Kidney (tissue), 14 donors: ENCODE measurements around the gene VWA5B1. TPM values are rescaled to one million over a fixed set of nuclear protein-coding genes. Genes with fewer than 3 reads are reported as not detected.

ENCODE experiments used
- DNase-seq, 5 donors: peaks; one replicate each; pipeline ENCODE4 v3.0.0-alpha.2; 2013 to 2020
- FAIRE-seq: peaks from 2 replicates; lab custom pipeline; 2012; peaks lifted over from hg19 to GRCh38; lab: Jason Lieb, UNC
- H3K27ac ChIP-seq, 2 donors: one replicate each; pipeline ENCODE4 v1.7.0; 2013; ENCODE audit warnings: low read depth in 2 of 2, low read length in 2 of 2, inconsistent platforms in 1 of 2
- H3K27me3 ChIP-seq: one replicate; pipeline ENCODE4 v1.7.1; 2013; ENCODE audit warnings: low read length, inconsistent platforms; ENCODE audit not compliant: control insufficient read depth, insufficient read depth
- H3K36me3 ChIP-seq, 3 donors: one replicate each; pipeline versions ENCODE4 v1.7.0 to v1.7.1; 2013; ENCODE audit warnings: low read length in 3 of 3, control low read depth in 1 of 3, inconsistent platforms in 1 of 3; ENCODE audit not compliant: insufficient read depth in 3 of 3, control insufficient read depth in 2 of 3
- H3K4me1 ChIP-seq, 3 donors: one replicate each; pipeline versions ENCODE4 v1.7.0 to v1.7.1; 2013; ENCODE audit warnings: low read length in 3 of 3, inconsistent platforms in 1 of 3, low read depth in 1 of 3; ENCODE audit not compliant: control insufficient read depth in 2 of 3, insufficient read depth in 2 of 3
- H3K4me3 ChIP-seq, 3 donors: one replicate each; pipeline versions ENCODE4 v1.7.0 to v1.8.1; 2013; ENCODE audit warnings: low read length in 3 of 3, control low read depth in 1 of 3, inconsistent platforms in 1 of 3
- H3K9ac ChIP-seq, 3 donors: one replicate each; pipeline versions ENCODE4 v1.7.0 to v1.7.1; 2013; ENCODE audit warnings: low read length in 3 of 3, control low read depth in 1 of 3, inconsistent platforms in 1 of 3
- H3K9me3 ChIP-seq, 3 donors: one replicate each; pipeline versions ENCODE4 v1.7.0 to v1.7.1; 2013; ENCODE audit warnings: low read length in 3 of 3, control low read depth in 1 of 3, inconsistent platforms in 1 of 3; ENCODE audit not compliant: control insufficient read depth in 2 of 3, insufficient read depth in 1 of 3
- CTCF ChIP-seq: IDR thresholded peaks from 3 replicates; pipeline ENCODE4 v1.5.1; 2012; ENCODE audit warnings: mild to moderate bottlenecking, moderate library complexity, borderline replicate concordance; ENCODE audit not compliant: insufficient read depth; ENCODE audit errors: extremely low read depth
- intact Hi-C: fragments of 100-400 bp; cut with DNase I; formaldehyde crosslinking; loops from one replicate; pipeline ENCODE4 v1.11.1; 2022
- polyA plus RNA-seq: library from polyadenylated mRNA; stranded (reverse); fragments of 350-450 nt; fragmentation: Illumina TruSeq; extraction: RNeasy Lipid Tissue Mini Kit (QIAGEN cat#74804); gene quantifications from one replicate; pipeline ENCODE4 v1.2.3, GENCODE V29; 2014; ENCODE audit warnings: low read depth, low replicate concordance; ENCODE audit not compliant: insufficient read depth
- total RNA-seq: library from RNA; stranded (reverse); fragmentation: NEBNext Ultra II Directional; extraction: Animal tissue kit (Norgen Biotek cat#: 25700); gene quantifications from one replicate; pipeline ENCODE4 v1.2.1, GENCODE V29; 2021
- donor health status: control.
- donor health status: control.
- donor health status: control.
- donor health status: control.
- donor health status: control.
- donor health status: DM: yes; HTN: yes; CAD: no.
- donor health status: Normal renal cell carcinoma (clear cell type).

The VWA5B1 gene
- total and polyA plus RNA-seq, 2 donors from 2014 or later = 0.69 to 1.4 TPM

DNA sequence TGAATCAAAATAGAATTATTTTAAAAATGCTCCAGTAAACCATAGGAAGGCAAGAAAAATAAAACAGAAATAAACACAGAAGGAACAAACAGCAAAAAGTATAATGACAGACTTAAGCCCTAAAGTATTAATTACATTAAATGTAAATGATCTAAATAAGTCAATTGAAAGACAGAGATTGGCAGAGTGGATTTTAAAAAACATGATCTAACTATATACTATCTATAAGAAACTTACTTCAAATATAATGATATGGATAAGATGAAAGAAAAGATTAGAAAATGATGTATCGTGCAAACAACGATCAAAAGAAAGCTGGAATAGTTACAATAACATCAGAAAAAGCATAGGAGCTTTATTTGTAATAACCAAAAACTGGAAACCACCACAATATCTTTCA, 104.6 kb downstream of the VWA5B1 start:
- Histone ChIP-seq H3K4me1 (no peaks in the 10 kb centered on the region), H3K27ac (no peak overlapping the region), H3K9ac (no peak overlapping the region), H3K9me3 (peaks cover 0 to 5% (median 0%) of the 10 kb centered on the region in 3 donors), H3K4me3 (no peak overlapping the region), H3K27me3 (no peaks in the 10 kb centered on the region), H3K36me3 (no peaks in the 10 kb centered on the region)
- FAIRE-seq (no peak), DNase-seq (no peak)
- intact Hi-C loops = no loop called here
- TF ChIP-seq CTCF = no peak

DNA sequence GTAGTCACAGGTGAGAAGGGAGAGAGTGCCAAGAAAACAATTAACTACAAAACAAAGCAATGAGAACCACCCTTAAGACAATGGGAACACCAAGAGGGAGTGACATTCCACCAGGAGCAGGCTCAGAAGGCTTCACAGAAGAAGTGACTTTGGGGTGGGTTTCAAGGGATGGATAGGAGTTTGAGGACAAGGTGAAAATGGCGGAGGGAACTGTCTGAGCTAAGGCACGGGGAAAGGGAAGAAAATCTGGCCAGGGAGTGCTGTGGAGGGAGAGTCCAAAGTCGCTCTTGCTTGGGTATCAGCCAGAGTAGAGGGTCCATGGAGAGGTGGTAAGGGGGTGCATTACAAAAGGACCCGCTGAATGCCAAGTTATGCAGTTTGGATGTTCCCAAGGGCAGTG, 108.1 kb downstream of the VWA5B1 start:
- H3K4me3 ChIP-seq = no peak overlapping the region
- no peak for TF ChIP-seq CTCF
- H3K4me1 ChIP-seq = no peaks in the 10 kb centered on the region
- H3K27me3 ChIP-seq = no peaks in the 10 kb centered on the region
- DNase-seq (no peak), FAIRE-seq (no peak)
- H3K9ac ChIP-seq = no peak overlapping the region
- intact Hi-C loops = no loop called here
- no peak overlapping the region for H3K27ac ChIP-seq
- H3K9me3 ChIP-seq = peaks cover 0 to 5% (median 0%) of the 10 kb centered on the region in 3 donors
- H3K36me3 ChIP-seq = no peaks in the 10 kb centered on the region

DNA sequence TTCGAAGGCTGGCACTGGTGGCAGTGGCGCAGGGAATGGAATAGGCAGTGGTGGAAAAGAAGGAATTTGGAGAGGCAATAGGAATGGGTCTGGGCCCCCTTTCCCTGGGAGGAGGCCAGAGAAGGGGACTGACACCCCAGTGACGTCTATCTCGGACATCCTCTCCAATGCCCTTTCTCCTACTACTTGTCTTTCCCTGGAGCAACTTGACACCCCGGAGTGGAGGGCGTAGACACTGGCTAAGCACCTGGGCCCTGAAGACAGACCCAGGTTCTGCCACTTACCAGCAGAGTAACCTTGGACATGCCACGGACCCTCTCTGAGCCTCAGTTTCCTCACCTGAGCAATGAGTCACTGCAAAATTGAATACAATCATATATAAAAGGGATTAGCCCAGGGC, 108.5 kb downstream of the VWA5B1 start:
- FAIRE-seq (no peak), DNase-seq (no peak)
- intact Hi-C loops = no loop called here
- TF ChIP-seq CTCF = no peak
- Histone ChIP-seq H3K27me3 (no peaks in the 10 kb centered on the region), H3K4me3 (no peak overlapping the region), H3K9ac (no peak overlapping the region), H3K9me3 (peaks cover 0 to 5% (median 0%) of the 10 kb centered on the region in 3 donors), H3K36me3 (no peaks in the 10 kb centered on the region), H3K27ac (no peak overlapping the region), H3K4me1 (no peaks in the 10 kb centered on the region)

GRCh38 chr1:20399606-20400180, 109.0 kb downstream of the VWA5B1 start:
- no peak for TF ChIP-seq CTCF
- Histone ChIP-seq H3K9ac (no peak overlapping the region), H3K36me3 (no peaks in the 10 kb centered on the region), H3K4me1 (no peaks in the 10 kb centered on the region), H3K27me3 (no peaks in the 10 kb centered on the region), H3K27ac (no peak overlapping the region), H3K9me3 (peaks cover 0 to 5% (median 0%) of the 10 kb centered on the region in 3 donors), H3K4me3 (no peak overlapping the region)
- DNase-seq = no peak
- no peak for FAIRE-seq
- intact Hi-C loops = no loop called here
